Sciatic nerve (tissue), 2 donors: Measurements from ENCODE around the gene PI4K2A. TPM values are rescaled to one million over a fixed set of nuclear protein-coding genes. Genes with fewer than 3 reads are reported as not detected.
"Not testable (repeated sequence)": the region's sequence is repeated elsewhere in the genome, so short reads cannot be mapped to it uniquely, and the experiment has no call there.

Experiments
- ATAC-seq: fragments of 200-7000 bp; cut with Tn5 transposase; one replicate; pipeline ENCODE4 v1.9.1; 2020; ENCODE audit warnings: mild to moderate bottlenecking, moderate library complexity
- DNase-seq: peaks from one replicate; pipeline ENCODE4 v3.0.0-alpha.2; 2020; ENCODE audit warnings: low spot score
- intact Hi-C: fragments of 100-400 bp; cut with DNase I; formaldehyde crosslinking; loops from one replicate; pipeline ENCODE4 v1.14.2; 2022
- total RNA-seq: library from RNA; stranded (reverse); fragmentation: NEBNext Ultra II Directional; extraction: Animal tissue kit (Norgen Biotek cat#: 25700); gene quantifications from one replicate; pipeline ENCODE4 v1.2.1, GENCODE V29; 2021
- donor health status: DM: no; HTN: no; CAD: no.
- donor health status: DM: no; HTN: no; CAD: no.

Gene PI4K2A
- total RNA-seq, 1 donor from 2014 or later: 16.1 TPM

- DNase-seq (no peak), ATAC-seq (no peak)
- intact Hi-C loops: no loop called here
These were observed 12.2 kb upstream of the PI4K2A start for GRCh38 chr10:97628228-97628627.

DNA sequence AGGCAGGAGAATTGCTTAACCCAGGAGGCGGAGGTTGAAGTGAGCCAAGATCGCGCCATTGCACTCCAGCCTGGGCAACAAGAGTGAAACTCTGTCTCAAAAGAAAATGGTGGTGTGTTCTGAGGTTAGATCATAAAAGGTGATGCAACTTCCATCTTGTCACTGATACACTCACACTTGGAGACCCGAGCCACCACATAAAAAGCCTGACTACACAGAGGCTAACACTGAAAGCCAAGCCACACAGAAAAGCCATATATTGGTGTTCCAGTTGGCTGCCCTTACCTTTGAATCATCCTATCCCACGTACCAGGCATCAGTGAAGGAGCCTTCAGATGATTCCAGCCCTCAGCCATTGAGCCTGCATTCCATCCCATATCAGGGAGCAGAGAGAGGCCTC lies 11.2 kb upstream of the PI4K2A start:
- DNase-seq (no peak), ATAC-seq (no peak)
- intact Hi-C loops: no loop called here

GRCh38 chr10:97631098-97631497 lies 9.4 kb upstream of the PI4K2A start:
- intact Hi-C loops: no loop called here
- ATAC-seq: no peak

DNA sequence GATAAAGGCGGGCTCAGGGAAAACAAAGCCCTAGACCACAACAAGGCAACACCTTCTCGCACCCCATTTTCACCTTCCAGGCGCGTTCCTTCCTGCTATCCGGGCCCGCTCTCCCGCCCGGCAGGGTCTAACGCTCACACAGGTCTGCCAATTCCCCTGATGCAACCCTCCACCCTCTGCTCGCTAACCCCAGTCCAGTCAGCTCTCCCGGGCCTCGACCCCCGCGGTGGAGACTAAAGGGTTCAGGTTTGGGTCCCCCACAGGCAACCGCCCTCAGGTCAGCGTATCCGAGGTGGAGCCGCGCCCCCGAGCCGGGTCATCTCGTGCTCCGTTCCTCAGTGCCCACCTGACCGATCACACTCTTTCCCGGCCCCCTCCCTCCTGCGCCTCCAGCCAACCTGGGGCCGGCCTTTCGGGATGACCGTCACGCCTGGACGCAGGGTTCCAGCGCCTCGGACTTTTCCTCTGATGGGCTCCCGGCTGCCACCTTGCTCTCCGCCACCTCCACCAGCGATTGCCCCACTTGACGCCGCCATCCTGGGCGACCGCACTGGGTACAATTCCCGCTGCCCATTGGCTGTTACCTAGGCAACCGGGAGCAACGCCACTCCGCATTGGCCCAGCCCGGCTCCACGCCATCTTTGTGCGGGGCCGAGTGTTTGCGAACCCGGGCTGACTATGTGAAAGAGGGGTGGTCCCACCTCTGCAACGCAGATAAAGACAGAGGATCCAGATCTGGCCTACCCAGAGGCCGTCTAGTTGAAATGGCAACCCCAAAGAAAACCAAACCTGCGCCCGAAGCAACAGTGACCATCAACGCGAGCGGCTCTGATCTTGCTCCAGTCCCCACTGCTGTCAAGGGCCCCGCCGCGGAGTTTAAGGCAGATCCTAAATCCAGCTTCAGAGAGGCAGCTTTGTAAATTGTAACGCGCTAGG lies 7.3 kb upstream of the PI4K2A start, which contains the start of gene MORN4:
TSS of gene MORN4 (minus strand) at position 552 of the 936 bp plus-strand sequence. CDS start 13,847 bp downstream, outside the sequence.
- ATAC-seq (peak; percentile 100), DNase-seq (peak; percentile 97)
- intact Hi-C loops: no loop called here

More at GRCh38 chr10:97631098-97631497, 9.4 kb upstream of the PI4K2A start:
- DNase-seq: no peak

- intact Hi-C loops: no loop called here
- ATAC-seq: peak; percentile 24
- DNase-seq: no peak
These were observed 6.5 kb upstream of the PI4K2A start for GRCh38 chr10:97633921-97634320.

GRCh38 chr10:97635577-97635976 lies 4.9 kb upstream of the PI4K2A start:
- no peak for DNase-seq
- intact Hi-C loops: no loop called here
- ATAC-seq: no peak

DNA sequence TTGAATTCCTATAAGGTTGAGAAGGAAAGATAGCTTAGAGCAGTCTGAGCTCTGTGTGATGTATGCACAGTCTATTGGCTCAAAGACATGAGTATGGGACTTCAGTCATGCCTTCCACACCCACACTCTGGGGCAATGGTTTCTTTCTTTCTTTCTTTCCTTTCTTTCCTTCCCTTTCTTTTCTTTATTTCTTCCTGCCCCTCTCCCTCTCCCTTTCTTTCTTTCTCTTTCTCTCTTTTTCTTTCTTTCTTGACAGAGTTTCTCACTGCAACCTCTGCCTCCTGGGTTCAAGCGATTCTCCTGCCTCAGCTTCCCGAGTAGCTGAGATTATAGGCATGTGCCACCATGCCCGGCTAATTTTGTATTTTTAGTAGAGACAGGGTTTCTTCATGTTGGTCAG lies 1.4 kb upstream of the PI4K2A start:
- DNase-seq, intact Hi-C loops, ATAC-seq: not testable (repeated sequence)

GRCh38 chr10:97640868-97641811 lies 669 bp downstream of the PI4K2A start:
- ATAC-seq (peak; percentile 2), DNase-seq (peak; percentile 63)
- intact Hi-C loops: no loop called here

GRCh38 chr10:97642471-97643159 lies 2.1 kb downstream of the PI4K2A start:
- ATAC-seq, DNase-seq, intact Hi-C loops: not testable (repeated sequence)

DNA sequence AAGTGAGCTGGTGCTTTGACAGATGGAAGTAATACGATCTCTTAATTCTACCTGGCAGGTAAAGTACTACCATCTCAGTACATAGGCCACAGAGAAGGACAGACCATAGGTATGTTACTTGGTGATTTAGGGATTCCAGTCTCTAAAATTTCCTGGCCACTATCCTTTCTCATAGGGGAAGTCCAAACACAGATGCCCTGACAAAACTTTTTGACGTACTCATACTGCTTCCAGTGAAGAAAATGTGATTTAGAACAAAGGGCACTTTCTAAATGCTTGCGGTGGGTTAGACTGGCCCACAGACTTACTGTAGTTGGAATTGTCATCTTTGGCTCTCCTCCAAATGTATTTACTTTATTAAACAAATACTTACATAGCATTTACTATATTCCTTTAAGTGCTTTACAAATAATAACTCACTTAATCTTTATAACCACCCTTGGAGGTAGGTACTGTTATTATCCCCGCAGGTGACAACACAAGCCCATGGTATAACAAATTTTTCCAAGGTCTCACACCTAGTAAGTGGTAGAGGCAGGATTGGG lies 3.0 kb downstream of the PI4K2A start:
- no peak for DNase-seq
- intact Hi-C loops: no loop called here
- no peak for ATAC-seq

DNA sequence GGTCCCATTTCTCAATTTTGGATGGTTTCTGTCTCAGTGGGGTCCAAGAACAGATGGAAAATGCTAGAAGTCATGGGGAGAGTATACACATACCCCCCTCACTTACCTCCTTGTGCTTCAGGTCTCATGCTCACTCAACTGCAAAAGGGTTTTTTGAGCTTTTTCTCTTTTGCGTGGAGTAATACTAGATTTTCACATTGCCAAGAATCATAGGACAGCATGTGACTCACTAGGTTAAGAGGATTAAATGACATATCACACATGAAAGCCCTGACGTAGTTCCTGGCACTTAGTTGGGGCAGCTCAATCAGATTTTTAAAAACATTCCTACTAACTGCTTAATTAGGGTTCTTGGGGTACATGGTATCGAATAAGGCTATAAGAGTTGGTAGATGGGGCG lies 4.5 kb downstream of the PI4K2A start:
- ATAC-seq (no peak), DNase-seq (no peak)
- intact Hi-C loops: no loop called here

- DNase-seq: no peak
- ATAC-seq: no peak
- intact Hi-C loops: no loop called here
These were observed 7.1 kb downstream of the PI4K2A start for GRCh38 chr10:97647556-97647955.

DNA sequence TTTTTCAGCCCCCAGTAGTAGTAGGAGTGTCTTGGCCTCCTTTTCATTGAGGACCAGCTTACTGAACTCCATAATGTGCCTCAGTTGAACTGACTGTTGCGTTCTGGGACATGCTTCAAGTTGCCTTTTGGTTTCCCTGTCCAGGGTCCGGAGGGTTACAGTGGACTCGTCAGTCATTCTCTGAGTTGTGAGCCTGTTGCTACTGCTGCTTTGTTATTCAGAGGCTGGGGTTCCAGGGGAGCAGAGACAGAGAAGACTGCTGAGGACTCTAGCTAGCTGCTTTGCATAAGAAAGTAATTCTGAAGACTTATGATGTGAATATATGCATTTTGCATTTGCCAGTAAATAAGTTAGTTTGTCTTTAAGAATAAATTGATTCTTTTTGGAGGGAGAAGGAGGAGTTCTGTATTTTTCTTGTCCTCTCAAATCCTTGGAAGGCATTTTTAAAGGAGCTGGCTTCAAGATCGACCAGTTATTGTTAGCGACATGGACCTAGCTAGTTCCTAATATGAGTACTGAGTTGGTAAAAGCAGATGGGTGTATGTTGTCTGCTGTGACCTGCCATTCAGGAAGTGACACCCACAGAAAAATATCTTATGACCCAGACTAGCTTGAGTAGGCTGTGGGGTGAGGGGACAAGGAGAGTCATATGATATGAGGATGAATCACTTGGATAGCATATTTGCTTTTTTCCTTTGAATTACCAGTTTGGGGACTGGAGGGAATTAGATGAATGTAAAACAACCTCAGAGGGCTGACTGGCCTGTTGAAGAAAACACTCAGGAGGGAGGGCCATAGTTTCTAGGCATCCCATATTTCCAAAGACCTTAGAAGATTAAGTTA lies 8.3 kb downstream of the PI4K2A start:
- ATAC-seq: peak; percentile 90
- no peak for DNase-seq
- intact Hi-C loops: no loop called here

DNA sequence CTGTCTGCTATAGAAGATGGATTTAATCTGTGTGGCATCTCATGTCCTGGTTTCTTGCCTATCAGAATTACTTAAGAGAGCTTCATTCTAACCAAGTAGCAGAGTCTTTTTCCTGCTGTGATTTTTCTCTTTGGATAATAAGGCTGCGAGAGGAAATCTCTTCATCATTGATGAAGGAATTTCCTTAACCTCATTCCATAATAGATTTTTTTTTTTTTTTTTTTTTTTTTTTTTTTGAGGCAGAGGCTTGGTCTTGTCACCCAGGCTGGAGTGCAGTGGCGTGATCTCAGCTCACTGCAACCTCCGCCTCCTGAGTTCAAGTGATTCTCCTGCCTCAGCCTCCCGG lies 8.9 kb downstream of the PI4K2A start:
- ATAC-seq, intact Hi-C loops, DNase-seq: not testable (repeated sequence)

GRCh38 chr10:97650726-97651125 lies 10.3 kb downstream of the PI4K2A start:
- DNase-seq: no peak
- ATAC-seq: no peak
- intact Hi-C loops: no loop called here

DNA sequence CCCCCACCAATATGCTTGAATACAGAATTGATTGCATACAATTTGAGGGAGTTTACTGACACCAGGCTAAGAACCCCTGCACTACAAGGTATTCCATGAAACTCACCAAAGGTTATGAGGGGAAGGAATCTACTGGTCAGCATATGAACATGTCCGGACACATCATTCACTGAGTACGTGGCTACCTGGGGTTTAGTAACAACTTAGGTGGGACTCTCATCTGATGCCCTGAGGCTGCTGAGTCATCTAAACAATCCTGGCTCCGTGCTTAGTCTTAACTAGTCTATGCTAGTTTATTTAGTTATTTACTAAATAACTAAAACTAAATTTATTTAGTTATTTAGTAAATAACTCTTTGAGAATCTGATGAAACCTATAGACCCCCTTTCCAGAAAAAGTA lies 11.3 kb downstream of the PI4K2A start:
- DNase-seq: no peak
- intact Hi-C loops: no loop called here
- no peak for ATAC-seq

- DNase-seq (no peak), ATAC-seq (no peak)
These were observed 16.3 kb downstream of the PI4K2A start for GRCh38 chr10:97656777-97657176.

DNA sequence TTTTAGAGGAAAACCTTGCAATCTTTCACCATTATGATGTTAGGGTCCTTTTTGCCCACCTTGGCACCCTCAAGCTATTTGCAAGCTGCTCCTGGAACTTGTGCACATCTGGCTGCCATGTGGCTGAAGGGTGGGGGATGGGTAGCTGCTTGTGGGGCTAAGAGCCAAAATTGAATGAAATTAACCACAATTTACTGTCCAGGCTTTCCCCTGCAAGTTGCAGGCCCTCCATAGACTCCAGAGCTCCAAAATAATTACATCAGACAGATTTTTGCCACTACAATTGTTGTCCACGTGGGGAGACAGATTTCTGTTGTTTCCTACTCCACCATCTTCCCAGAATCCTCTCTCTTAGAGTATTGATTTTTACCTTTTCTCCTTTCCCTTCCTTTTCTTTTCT lies 19.1 kb downstream of the PI4K2A start:
- intact Hi-C loops: no loop called here
- ATAC-seq (peak; percentile 28), DNase-seq (no peak)

More at GRCh38 chr10:97656777-97657176, 16.3 kb downstream of the PI4K2A start:
- intact Hi-C loops: no loop called here
